HCT116 (cell line): ENCODE data around the gene NPLOC4. TPM values are rescaled to one million over a fixed set of nuclear protein-coding genes. Genes with fewer than 3 reads are reported as not detected.

Source experiments
- ATAC-seq: fragments of 200-7000 bp; cut with Tn5 transposase; 2 replicates; pipeline ENCODE4 v1.9.1; 2020; ENCODE audit warnings: mild to moderate bottlenecking, moderate library complexity
- BruUV-seq: library from RNA; stranded (reverse); fragments of 400-500 nt; replicated peaks from 2 replicates; lab custom pipeline; 2021; lab: Mats Ljungman, UMichigan
- CTCF ChIA-PET: fragments of 300-600 bp; sonication (Branson Sonifier 250); formaldehyde crosslinking; loops from one replicate; lab custom pipeline; 2021; ENCODE audit warnings: antibody characterized with exemption; lab: Charles Lee
- POLR2A ChIA-PET: fragments of 300-600, 350-600 bp; sonication (Branson Sonifier 250); formaldehyde crosslinking; loops from one replicate; lab custom pipeline; 2021; ENCODE audit warnings: antibody characterized with exemption; lab: Charles Lee
- RAD21 ChIA-PET, 2 experiments: fragments of 300-600 bp; sonication (Branson Sonifier 250); formaldehyde crosslinking; loops; one replicate each; lab custom pipeline; 2023; ENCODE audit warnings: low total read pairs in 2 of 2; ENCODE audit not compliant: uncharacterized antibody in 2 of 2, unreplicated experiment in 2 of 2, low non-redundant PET in 1 of 2; lab: Charles Lee
- DNase-seq: peaks from one replicate; pipeline ENCODE4 v3.0.0-alpha.2; 2010; ENCODE audit warnings: low read depth, low spot score
- H2AFZ ChIP-seq: fragments of 200-600 bp; shearing (Covaris generic), sonication (generic); 2 replicates; pipeline ENCODE4 v1.6.1; 2017; ENCODE audit warnings: low read depth, mixed run types, mixed read lengths, antibody characterized with exemption, low read length; ENCODE audit not compliant: poor library complexity, severe bottlenecking
- H3K27ac ChIP-seq: 2 replicates; pipeline ENCODE4 v1.5.1; 2012; ENCODE audit warnings: low read depth, low read length
- H3K27me3 ChIP-seq: fragments of 200-600 bp; sonication (generic); 2 replicates; pipeline ENCODE4 v1.6.1; 2016; ENCODE audit warnings: mixed run types, low read length, mixed read lengths; ENCODE audit not compliant: insufficient read depth
- H3K36me3 ChIP-seq, 2 experiments: fragments of 200-500 bp in 1 of 2; fragments of 200-600 bp in 1 of 2; sonication (Bioruptor generic) in 1 of 2; sonication (generic) in 1 of 2; 2 replicates each; pipeline versions ENCODE4 v1.5.1 to v1.6.1; 2014 to 2016; ENCODE audit warnings: low read length in 2 of 2, inconsistent platforms in 1 of 2, mixed read lengths in 1 of 2, mixed run types in 1 of 2; ENCODE audit not compliant: insufficient read depth in 2 of 2, control insufficient read depth in 1 of 2
- H3K4me1 ChIP-seq, 2 experiments: fragments of 200-600 bp in 1 of 2; sonication (generic) in 1 of 2; 2 replicates each; pipeline versions ENCODE4 v1.5.1 to v1.6.1; 2012 to 2017; ENCODE audit warnings: low read length in 2 of 2, inconsistent platforms in 1 of 2, mild to moderate bottlenecking in 1 of 2, mixed read lengths in 1 of 2, mixed run types in 1 of 2, moderate library complexity in 1 of 2; ENCODE audit not compliant: insufficient read depth in 2 of 2, control insufficient read depth in 1 of 2
- H3K4me2 ChIP-seq: fragments of 200-600 bp; sonication (generic); 2 replicates; pipeline ENCODE4 v1.6.1; 2017; ENCODE audit warnings: mixed run types, low read length, mixed read lengths
- H3K4me3 ChIP-seq, 2 experiments: fragments of 200-600 bp in 1 of 2; sonication (generic) in 1 of 2; replicated peaks in 1 of 2; 2 replicates each; pipeline ENCODE4 v1.5.1; 2011 to 2016; ENCODE audit warnings: low read length in 2 of 2, control low read depth in 1 of 2, low read depth in 1 of 2, mild to moderate bottlenecking in 1 of 2, mixed read lengths in 1 of 2, mixed run types in 1 of 2
- H3K79me2 ChIP-seq: fragments of 200-600 bp; sonication (generic); 2 replicates; pipeline ENCODE4 v1.6.1; 2017; ENCODE audit warnings: mild to moderate bottlenecking, mixed run types, low read length, moderate library complexity, mixed read lengths; ENCODE audit not compliant: insufficient read depth
- H3K9ac ChIP-seq: fragments of 200-600 bp; sonication (generic); 2 replicates; pipeline ENCODE4 v1.6.1; 2016; ENCODE audit warnings: low read length, mixed read lengths
- H3K9me2 ChIP-seq: fragments of 200-600 bp; sonication (generic), shearing (Covaris generic); 2 replicates; pipeline ENCODE4 v1.6.1; 2017; ENCODE audit warnings: mixed run types, mild to moderate bottlenecking, moderate library complexity; ENCODE audit not compliant: insufficient read depth
- H3K9me3 ChIP-seq, 2 experiments: fragments of 200-500 bp in 1 of 2; fragments of 200-600 bp in 1 of 2; sonication (Bioruptor generic) in 1 of 2; sonication (generic) in 1 of 2; 2 replicates each; pipeline ENCODE4 v1.6.1; 2014 to 2017; ENCODE audit warnings: low read length in 2 of 2, mixed read lengths in 2 of 2, inconsistent platforms in 1 of 2, low read depth in 1 of 2, mild to moderate bottlenecking in 1 of 2, mixed run types in 1 of 2, moderate library complexity in 1 of 2; ENCODE audit not compliant: control insufficient read depth in 1 of 2, insufficient read depth in 1 of 2
- H4K20me1 ChIP-seq: fragments of 200-600 bp; sonication (generic), shearing (Covaris generic); 2 replicates; pipeline ENCODE4 v1.6.1; 2017; ENCODE audit warnings: mixed run types, mild to moderate bottlenecking, moderate library complexity; ENCODE audit not compliant: insufficient read depth
- CBX3 ChIP-seq: IDR thresholded peaks from 2 replicates; pipeline ENCODE4 v1.6.1; 2012; ENCODE audit warnings: low read depth
- EGR1 ChIP-seq: IDR thresholded peaks from 2 replicates; pipeline ENCODE4 v1.6.1; 2012; ENCODE audit warnings: low read depth
- FOSL1 ChIP-seq: IDR thresholded peaks from 2 replicates; pipeline ENCODE4 v1.6.1; 2012; ENCODE audit warnings: low read depth
- POLR2AphosphoS5 ChIP-seq: IDR thresholded peaks from 2 replicates; pipeline ENCODE4 v1.6.1; 2011; ENCODE audit warnings: mild to moderate bottlenecking, low read depth, low read length, moderate library complexity
- SIN3A ChIP-seq: IDR thresholded peaks from 2 replicates; pipeline ENCODE4 v1.6.1; 2012; ENCODE audit warnings: low read depth
- ZBTB33 ChIP-seq: IDR thresholded peaks from 2 replicates; pipeline ENCODE4 v1.6.1; 2011; ENCODE audit warnings: mild to moderate bottlenecking, low read length, moderate library complexity; ENCODE audit not compliant: insufficient replicate concordance; ENCODE audit errors: extremely low read depth
- ZNF274 ChIP-seq: fragments of 200-500 bp; sonication (Bioruptor generic); IDR thresholded peaks from 2 replicates; pipeline ENCODE4 v1.6.1; 2014; ENCODE audit warnings: mild to moderate bottlenecking, low read depth, low read length, inconsistent platforms
- intact Hi-C: fragments of 100-400 bp; cut with micrococcal nuclease; formaldehyde crosslinking; loops from 2 replicates; pipeline ENCODE4 v1.10.0; 2022
- total RNA-seq: library from RNA; stranded (reverse); gene quantifications from one replicate; pipeline ENCODE4 v1.2.1, GENCODE V29; 2021; ENCODE audit not compliant: unreplicated experiment
- TF ChIP-seq, protein P1 (sequence below), 3 experiments: fragments of 200-600 bp in 1 of 3; sonication (generic) in 1 of 3; IDR thresholded peaks in 2 of 3; conservative IDR thresholded peaks in 1 of 3; 2 replicates each; pipeline ENCODE4 v1.5.1; 2012 to 2017; ENCODE audit warnings: low read depth in 2 of 3, low read length in 2 of 3, antibody characterized with exemption in 1 of 3, borderline replicate concordance in 1 of 3, control low read depth in 1 of 3, mild to moderate bottlenecking in 1 of 3, mixed read lengths in 1 of 3, mixed run types in 1 of 3, moderate library complexity in 1 of 3; ENCODE audit not compliant: insufficient read depth in 1 of 3

NPLOC4 gene
- total RNA-seq, 1 experiment from 2014 or later, result 137 TPM

DNA sequence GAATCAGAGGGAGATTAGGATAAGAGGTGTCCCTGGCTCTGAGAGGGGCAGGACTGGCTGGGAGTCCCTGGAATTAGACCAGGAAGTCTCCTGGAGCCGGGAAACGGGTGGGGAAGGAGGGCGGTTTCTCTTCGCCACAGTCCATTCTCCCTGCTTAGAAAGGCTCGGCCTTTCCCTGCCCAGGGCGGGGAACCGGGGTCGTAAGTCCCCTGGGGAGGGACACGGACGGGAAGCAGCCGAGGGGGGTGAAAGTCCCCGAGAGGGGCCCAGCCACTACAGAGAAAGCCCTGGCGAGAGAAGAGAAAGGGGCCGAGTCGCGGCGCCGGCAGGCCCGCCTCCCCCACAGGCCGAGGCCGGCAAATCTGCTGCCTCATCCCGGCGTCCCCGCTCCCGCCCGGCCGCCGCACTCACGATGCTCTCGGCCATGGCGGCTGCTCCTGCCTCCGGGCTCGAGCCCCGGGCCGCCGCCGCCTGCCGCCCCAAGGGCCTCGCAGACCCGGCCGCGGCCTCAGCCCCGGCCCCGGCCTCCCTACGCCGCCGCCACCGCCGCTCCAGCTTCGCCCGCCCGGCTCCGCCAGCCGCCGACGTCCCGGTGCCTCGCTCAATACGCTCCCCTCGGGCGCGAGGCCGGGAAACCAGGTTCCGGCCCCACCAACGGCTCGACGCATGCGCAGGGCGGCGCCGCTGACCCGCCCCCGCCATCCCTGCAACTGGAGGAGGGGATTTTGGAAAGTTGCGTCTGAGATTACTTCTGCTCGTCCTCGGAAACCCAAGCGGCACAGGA is at the start of gene NPLOC4, which contains the start of gene TSPAN10 (continued):
- TF ChIP-seq ZNF274, result no peak
- TF ChIP-seq POLR2AphosphoS5, result peak; percentile 91
- TF ChIP-seq, protein P1, sequence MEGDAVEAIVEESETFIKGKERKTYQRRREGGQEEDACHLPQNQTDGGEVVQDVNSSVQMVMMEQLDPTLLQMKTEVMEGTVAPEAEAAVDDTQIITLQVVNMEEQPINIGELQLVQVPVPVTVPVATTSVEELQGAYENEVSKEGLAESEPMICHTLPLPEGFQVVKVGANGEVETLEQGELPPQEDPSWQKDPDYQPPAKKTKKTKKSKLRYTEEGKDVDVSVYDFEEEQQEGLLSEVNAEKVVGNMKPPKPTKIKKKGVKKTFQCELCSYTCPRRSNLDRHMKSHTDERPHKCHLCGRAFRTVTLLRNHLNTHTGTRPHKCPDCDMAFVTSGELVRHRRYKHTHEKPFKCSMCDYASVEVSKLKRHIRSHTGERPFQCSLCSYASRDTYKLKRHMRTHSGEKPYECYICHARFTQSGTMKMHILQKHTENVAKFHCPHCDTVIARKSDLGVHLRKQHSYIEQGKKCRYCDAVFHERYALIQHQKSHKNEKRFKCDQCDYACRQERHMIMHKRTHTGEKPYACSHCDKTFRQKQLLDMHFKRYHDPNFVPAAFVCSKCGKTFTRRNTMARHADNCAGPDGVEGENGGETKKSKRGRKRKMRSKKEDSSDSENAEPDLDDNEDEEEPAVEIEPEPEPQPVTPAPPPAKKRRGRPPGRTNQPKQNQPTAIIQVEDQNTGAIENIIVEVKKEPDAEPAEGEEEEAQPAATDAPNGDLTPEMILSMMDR (IDR thresholded peaks at IDR 0.05 in 2 of 3, conservative IDR thresholded peaks at IDR 0.05 in 1 of 3; ENCODE audit: borderline replicate concordance in 1 of 3, insufficient read depth in 1 of 3, low read depth in 2 of 3, low read length in 2 of 3), result no peak
- TF ChIP-seq, all 23 proteins: peak for 11

DNA sequence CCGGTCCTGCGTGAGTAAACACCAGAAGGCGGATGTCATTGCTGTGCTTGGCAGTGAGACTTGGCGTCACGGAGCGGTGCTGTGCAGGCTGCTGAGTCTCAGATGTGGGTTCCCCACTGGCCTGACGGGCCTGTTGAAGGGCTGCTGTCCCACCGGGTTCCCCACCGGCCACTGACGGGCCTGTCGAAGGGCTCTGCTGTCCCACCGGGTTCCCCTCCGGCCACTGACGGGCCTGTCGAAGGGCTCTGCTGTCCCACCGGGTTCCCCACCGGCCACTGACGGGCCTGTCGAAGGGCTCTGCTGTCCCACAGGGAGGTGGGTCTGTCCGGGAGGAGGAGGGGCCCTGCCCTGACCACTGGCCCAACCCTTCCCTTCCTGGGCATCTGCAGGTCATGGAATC is 49.7 kb upstream of the NPLOC4 start:
- TF ChIP-seq FOSL1, result no peak
- TF ChIP-seq EGR1, result no peak
- no peak for TF ChIP-seq CBX3
- no peak for TF ChIP-seq SIN3A
- TF ChIP-seq, protein P1 (IDR thresholded peaks at IDR 0.05 in 2 of 3, conservative IDR thresholded peaks at IDR 0.05 in 1 of 3; ENCODE audit: borderline replicate concordance in 1 of 3, insufficient read depth in 1 of 3, low read depth in 2 of 3, low read length in 2 of 3), result no peak
- TF ChIP-seq ZBTB33, result no peak
- Histone ChIP-seq H3K9ac (no peak overlapping the region), H3K9me3 (no peaks in the 10 kb centered on the region), H3K4me1 (peaks cover 18 to 23% of the 10 kb centered on the region in 2 experiments), H4K20me1 (peaks cover 6% of the 10 kb centered on the region; the same call in 1 of the 2 replicates), H3K4me2 (no peak overlapping the region), H3K79me2 (peaks cover 88% of the 10 kb centered on the region), H3K27me3 (no peaks in the 10 kb centered on the region), H2AFZ (no peak overlapping the region), H3K9me2 (no peaks in the 10 kb centered on the region), H3K27ac (peak overlapping the region; percentile 0; the same call in 1 of the 2 replicates), H3K4me3 (no peak overlapping the region), H3K36me3 (peaks cover 26 to 65% of the 10 kb centered on the region in 2 experiments)
- POLR2A ChIA-PET, result no interaction called here
- RAD21 ChIA-PET, result no interaction called here
- intact Hi-C loops, result no loop called here
- CTCF ChIA-PET, result no interaction called here
- DNase-seq (no peak), ATAC-seq (no peak)
- no TSS peak for BruUV-seq
